Umbilical cord (tissue), 2 donors: ENCODE results near the gene GRAP. TPM values are rescaled to one million over a fixed set of nuclear protein-coding genes. Genes with fewer than 3 reads are reported as not detected.

Source experiments
- DNase-seq: peaks from one replicate; pipeline ENCODE4 v3.0.0-alpha.2; 2015; ENCODE audit warnings: low spot score
- total RNA-seq: library from RNA; depleted of rRNA; stranded (reverse); fragments of >200 nt; gene quantifications from one replicate; pipeline ENCODE4 v1.2.3, GENCODE V29; 2014; ENCODE audit warnings: low replicate concordance; ENCODE audit not compliant: insufficient read depth

GRAP gene
- total RNA-seq, 1 donor from 2014 or later = 5.1 TPM

- DNase-seq = no peak
Measured at GRCh38 chr17:19018600-19018950, 28.2 kb downstream of the GRAP start.

- no peak for DNase-seq
Measured at GRCh38 chr17:19017804-19018599, 28.8 kb downstream of the GRAP start.

GRCh38 chr17:19017401-19017800 is 29.4 kb downstream of the GRAP start:
- no peak for DNase-seq

GRCh38 chr17:19016881-19017280 is 29.9 kb downstream of the GRAP start:
- DNase-seq = no peak

GRCh38 chr17:19016297-19016696 is 30.5 kb downstream of the GRAP start:
- no peak for DNase-seq

- DNase-seq = no peak
Measured at GRCh38 chr17:19015428-19015827, 31.3 kb downstream of the GRAP start.

- no peak for DNase-seq
Measured at GRCh38 chr17:19014628-19015215, 32.0 kb downstream of the GRAP start.

GRCh38 chr17:19013806-19014627 is 32.7 kb downstream of the GRAP start:
- DNase-seq = no peak

GRCh38 chr17:19013226-19013625 is 33.5 kb downstream of the GRAP start:
- DNase-seq = no peak

- DNase-seq = no peak
Measured at GRCh38 chr17:19012171-19013080, 34.3 kb downstream of the GRAP start.

GRCh38 chr17:19011581-19011980 is 35.2 kb downstream of the GRAP start:
- DNase-seq = no peak

- DNase-seq = no peak
Measured at GRCh38 chr17:19010729-19011505, 35.8 kb downstream of the GRAP start.

GRCh38 chr17:19009970-19010369 is 36.8 kb downstream of the GRAP start:
- DNase-seq = no peak

- no peak for DNase-seq
Measured at GRCh38 chr17:19006698-19007097, 40.1 kb downstream of the GRAP start.

GRCh38 chr17:19005789-19006430 is 40.8 kb downstream of the GRAP start:
- no peak for DNase-seq

- DNase-seq = no peak
Measured at GRCh38 chr17:19005137-19005773, 41.5 kb downstream of the GRAP start.

- peak; percentile 59 for DNase-seq
Measured at GRCh38 chr17:19004421-19005136, 42.2 kb downstream of the GRAP start, which contains the start of gene FAM83G. Gene FAM83G, minus strand, starts transcription at chr17:19004764. Its CDS starts 723 bp downstream, at chr17:19004041.

- DNase-seq = peak; percentile 21
Measured at GRCh38 chr17:19003543-19004420, 43.0 kb downstream of the GRAP start.
